Measurements from ENCODE around the gene GPR65.

Gene GPR65

DNA sequence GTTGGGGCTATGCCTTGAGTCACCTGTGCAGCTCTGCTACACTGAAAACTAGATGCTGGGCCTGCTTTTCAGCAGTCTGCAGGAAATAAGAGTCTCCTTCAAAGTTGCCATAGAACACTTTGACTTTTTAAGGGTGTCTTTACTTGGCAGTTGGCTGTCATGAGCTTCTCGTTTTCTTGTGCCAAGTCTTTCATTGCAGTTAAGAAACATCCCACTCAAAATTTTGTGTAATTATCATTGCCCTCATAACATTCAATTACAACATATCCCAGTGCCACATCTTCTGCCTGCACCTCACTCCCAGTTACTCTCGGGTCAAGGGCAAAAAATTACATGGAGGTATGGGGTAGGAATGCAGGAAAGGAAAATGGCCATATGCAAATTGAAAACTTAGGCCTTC is 29.1 kb downstream of the GPR65 start:
- Histone ChIP-seq H3K9me3 (no peaks in the 10 kb centered on the region), H3K4me3 (ENCODE audit: low read depth, low read length) (no peak overlapping the region), H3K27me3 (peaks cover 8% of the 10 kb centered on the region; the same call in 1 of the 2 replicates), H3K36me3 (no peaks in the 10 kb centered on the region), H3K4me1 (no peaks in the 10 kb centered on the region)
- TF ChIP-seq, protein P1, sequence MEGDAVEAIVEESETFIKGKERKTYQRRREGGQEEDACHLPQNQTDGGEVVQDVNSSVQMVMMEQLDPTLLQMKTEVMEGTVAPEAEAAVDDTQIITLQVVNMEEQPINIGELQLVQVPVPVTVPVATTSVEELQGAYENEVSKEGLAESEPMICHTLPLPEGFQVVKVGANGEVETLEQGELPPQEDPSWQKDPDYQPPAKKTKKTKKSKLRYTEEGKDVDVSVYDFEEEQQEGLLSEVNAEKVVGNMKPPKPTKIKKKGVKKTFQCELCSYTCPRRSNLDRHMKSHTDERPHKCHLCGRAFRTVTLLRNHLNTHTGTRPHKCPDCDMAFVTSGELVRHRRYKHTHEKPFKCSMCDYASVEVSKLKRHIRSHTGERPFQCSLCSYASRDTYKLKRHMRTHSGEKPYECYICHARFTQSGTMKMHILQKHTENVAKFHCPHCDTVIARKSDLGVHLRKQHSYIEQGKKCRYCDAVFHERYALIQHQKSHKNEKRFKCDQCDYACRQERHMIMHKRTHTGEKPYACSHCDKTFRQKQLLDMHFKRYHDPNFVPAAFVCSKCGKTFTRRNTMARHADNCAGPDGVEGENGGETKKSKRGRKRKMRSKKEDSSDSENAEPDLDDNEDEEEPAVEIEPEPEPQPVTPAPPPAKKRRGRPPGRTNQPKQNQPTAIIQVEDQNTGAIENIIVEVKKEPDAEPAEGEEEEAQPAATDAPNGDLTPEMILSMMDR (IDR thresholded peaks at IDR 0.05; ENCODE audit: low read depth, low read length), result no peak
- DNase-seq, result no peak

DNA sequence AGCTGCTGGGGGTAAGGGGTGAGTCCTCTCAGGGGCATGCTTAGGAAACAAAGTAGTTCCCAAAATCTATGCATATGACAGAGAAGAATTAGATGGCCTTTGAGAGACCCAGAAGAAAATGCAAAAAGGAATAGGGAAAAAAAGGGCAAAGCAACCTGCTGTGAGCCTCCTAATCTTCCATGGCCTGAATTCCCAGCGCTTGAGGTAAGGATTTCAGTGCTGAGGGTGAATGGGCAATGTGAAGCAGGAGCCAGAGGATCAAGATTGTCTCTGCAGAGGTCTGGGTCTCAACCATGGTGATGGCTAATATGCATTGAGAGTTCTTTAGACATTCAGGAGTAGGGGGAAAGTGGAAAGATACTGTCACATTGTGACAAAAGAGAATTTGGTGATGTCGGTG is 31.5 kb downstream of the GPR65 start:
- no peaks in the 10 kb centered on the region for H3K36me3 ChIP-seq
- TF ChIP-seq, protein P1 (IDR thresholded peaks at IDR 0.05; ENCODE audit: low read depth, low read length), result no peak
- peaks cover 8% of the 10 kb centered on the region; the same call in 1 of the 2 replicates for H3K27me3 ChIP-seq
- H3K4me1 ChIP-seq, result no peaks in the 10 kb centered on the region
- DNase-seq, result no peak
- H3K4me3 ChIP-seq (ENCODE audit: low read depth, low read length), result no peak overlapping the region
- H3K9me3 ChIP-seq, result no peaks in the 10 kb centered on the region

DNA sequence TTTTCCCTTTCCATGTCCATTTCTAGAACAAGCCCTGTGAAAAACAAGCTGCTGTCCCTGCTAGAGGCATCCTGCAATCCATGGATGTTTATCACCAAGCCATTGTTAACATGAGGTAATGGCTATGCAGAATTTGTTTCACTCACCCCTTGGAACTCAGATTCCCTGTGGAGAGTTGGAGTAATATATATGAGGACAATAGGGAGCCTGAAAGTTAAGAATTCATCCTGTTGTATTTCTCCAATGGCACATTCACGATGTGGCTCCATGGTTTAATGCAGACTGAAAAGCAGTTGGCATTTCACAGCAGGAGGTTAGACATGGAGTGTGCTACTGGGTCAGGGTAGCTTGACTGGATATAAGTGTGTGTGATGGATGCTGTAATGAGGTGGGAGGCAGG is 32.4 kb downstream of the GPR65 start:
- TF ChIP-seq, protein P1 (IDR thresholded peaks at IDR 0.05; ENCODE audit: low read depth, low read length), result no peak
- Histone ChIP-seq H3K36me3 (no peaks in the 10 kb centered on the region), H3K4me3 (ENCODE audit: low read depth, low read length) (no peak overlapping the region), H3K4me1 (no peaks in the 10 kb centered on the region), H3K9me3 (no peaks in the 10 kb centered on the region), H3K27me3 (peaks cover 8% of the 10 kb centered on the region; the same call in 1 of the 2 replicates)
- DNase-seq, result no peak

DNA sequence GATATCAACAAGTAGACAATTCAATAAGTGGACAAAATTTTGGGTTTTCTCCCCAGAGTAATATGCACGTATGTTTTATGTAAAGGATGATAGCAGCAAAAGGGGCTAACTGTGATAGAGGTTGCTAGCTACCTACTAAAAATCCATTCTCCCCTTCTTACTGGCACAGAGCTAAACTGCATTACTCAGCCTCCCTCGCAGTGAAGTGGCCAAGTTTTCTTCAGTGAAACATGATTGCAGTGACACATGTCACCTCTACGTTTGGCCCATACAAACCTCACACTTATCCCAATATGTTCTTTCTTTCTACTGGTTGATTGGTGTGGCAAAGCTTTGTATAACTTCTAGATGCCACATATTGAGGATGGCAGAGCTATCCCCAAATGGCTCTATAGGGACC is 34.3 kb downstream of the GPR65 start:
- no peak overlapping the region for H3K4me3 ChIP-seq (ENCODE audit: low read depth, low read length)
- H3K4me1 ChIP-seq, result no peaks in the 10 kb centered on the region
- TF ChIP-seq, protein P1 (IDR thresholded peaks at IDR 0.05; ENCODE audit: low read depth, low read length), result no peak

DNA sequence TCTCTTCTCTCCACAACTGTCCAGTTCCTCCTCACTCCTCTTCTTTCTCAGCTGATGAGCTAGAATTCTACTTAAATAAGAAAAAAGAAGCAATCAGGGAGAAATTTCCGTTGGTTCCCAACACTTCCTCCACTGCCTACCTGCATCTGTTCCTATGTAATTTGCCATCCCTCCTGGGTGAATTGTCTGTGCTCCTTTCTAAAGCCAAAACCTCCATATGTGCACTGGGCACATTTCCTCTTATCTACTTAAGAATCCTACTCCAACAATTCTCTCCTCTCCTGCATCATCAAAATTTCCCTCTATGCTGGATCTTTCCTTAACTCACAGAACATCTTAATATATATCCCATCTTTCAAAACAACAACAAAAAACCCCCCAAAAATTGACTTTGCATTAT is 35.2 kb downstream of the GPR65 start:
- no peak for DNase-seq
- Histone ChIP-seq H3K27me3 (peaks cover 8% of the 10 kb centered on the region; the same call in 1 of the 2 replicates), H3K4me3 (ENCODE audit: low read depth, low read length) (no peak overlapping the region), H3K9me3 (no peaks in the 10 kb centered on the region), H3K36me3 (no peaks in the 10 kb centered on the region), H3K4me1 (no peaks in the 10 kb centered on the region)
- TF ChIP-seq, protein P1 (IDR thresholded peaks at IDR 0.05; ENCODE audit: low read depth, low read length), result no peak

More for the DNA sequence above, 34.3 kb downstream of the GPR65 start:
- no peak for DNase-seq
- no peaks in the 10 kb centered on the region for H3K9me3 ChIP-seq
- peaks cover 8% of the 10 kb centered on the region; the same call in 1 of the 2 replicates for H3K27me3 ChIP-seq
- H3K36me3 ChIP-seq, result no peaks in the 10 kb centered on the region

DNA sequence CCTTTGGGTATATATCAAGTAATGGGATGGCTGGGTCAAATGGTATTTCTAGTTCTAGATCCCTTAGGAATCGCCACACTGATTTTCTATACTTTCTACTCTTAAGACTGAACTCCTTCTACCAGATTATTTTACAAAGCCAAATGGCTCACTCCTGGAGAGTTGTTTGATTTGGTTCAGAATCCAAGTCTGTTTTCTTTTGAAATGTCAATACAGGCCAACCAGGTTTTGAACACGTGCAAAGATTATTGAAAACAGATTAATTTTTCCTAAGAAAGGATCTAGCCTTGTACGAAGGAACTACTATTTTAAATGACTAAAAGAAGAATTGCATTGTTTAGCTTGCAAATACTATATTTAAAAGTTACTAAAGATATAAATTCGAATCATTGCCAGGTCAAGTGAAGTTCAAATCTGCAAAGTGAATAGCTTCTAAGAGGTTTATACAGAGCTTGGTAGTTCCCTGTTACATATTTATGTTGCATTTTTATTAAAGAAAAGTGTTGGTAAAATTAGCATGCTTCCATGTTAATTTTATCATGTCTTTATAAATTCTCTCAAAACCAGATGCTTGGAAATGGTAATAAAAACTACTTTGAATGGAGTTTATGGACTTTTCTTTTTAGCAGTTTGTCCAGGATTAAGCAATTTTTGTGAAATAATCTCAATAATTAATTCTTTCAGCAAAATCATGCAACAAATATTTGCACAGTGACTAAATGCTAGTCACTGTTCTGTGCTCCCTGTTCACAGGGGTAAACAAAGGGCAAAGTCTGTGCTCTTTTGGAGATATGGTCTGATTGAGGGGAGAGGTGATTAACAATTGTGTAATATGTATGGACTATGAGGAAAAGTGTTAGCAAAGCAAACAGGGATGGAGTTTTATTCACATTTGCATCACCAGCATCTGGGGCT is 38.9 kb downstream of the GPR65 start:
- DNase-seq, result no peak
- TF ChIP-seq, protein P1 (IDR thresholded peaks at IDR 0.05; ENCODE audit: low read depth, low read length), result no peak
- Histone ChIP-seq H3K4me3 (ENCODE audit: low read depth, low read length) (no peak overlapping the region), H3K9me3 (no peaks in the 10 kb centered on the region), H3K4me1 (no peaks in the 10 kb centered on the region), H3K36me3 (no peaks in the 10 kb centered on the region), H3K27me3 (no peaks in the 10 kb centered on the region)
